Osteoblast (primary cell): Measurements from ENCODE around the gene TXLNB. TPM values are rescaled to one million over a fixed set of nuclear protein-coding genes. Genes with fewer than 3 reads are reported as not detected.

Experiments used
- DNase-seq: peaks from one replicate; pipeline ENCODE4 v3.0.0; 2011; ENCODE audit warnings: low spot score, mixed read lengths; ENCODE audit not compliant: insufficient read length; ENCODE audit errors: missing footprints
- H2AFZ ChIP-seq: 2 replicates; pipeline ENCODE4 v1.6.0; 2011; ENCODE audit warnings: mild to moderate bottlenecking, low read length
- H3K27ac ChIP-seq: 2 replicates; pipeline ENCODE4 v1.5.1; 2011; ENCODE audit warnings: mild to moderate bottlenecking, low read depth, low read length, moderate library complexity
- H3K27me3 ChIP-seq: 2 replicates; pipeline ENCODE4 v1.6.0; 2012; ENCODE audit warnings: mild to moderate bottlenecking, control low read depth, inconsistent platforms, low read length, moderate library complexity; ENCODE audit not compliant: insufficient read depth
- H3K36me3 ChIP-seq: 2 replicates; pipeline ENCODE4 v1.5.1; 2011; ENCODE audit warnings: mild to moderate bottlenecking, low read length, control low read depth, moderate library complexity; ENCODE audit not compliant: insufficient read depth
- H3K4me1 ChIP-seq: 2 replicates; pipeline ENCODE4 v1.5.1; 2011; ENCODE audit warnings: mild to moderate bottlenecking, low read length, control low read depth, moderate library complexity; ENCODE audit not compliant: insufficient read depth
- H3K4me2 ChIP-seq: 2 replicates; pipeline ENCODE4 v1.6.0; 2011; ENCODE audit warnings: mild to moderate bottlenecking, low read length; ENCODE audit not compliant: insufficient read depth
- H3K4me3 ChIP-seq: fragments of 200-600 bp; sonication (generic); 3 replicates; pipeline ENCODE4 v1.5.1; 2012; ENCODE audit warnings: mild to moderate bottlenecking, low read length, inconsistent platforms; ENCODE audit not compliant: insufficient read depth
- H3K79me2 ChIP-seq: 2 replicates; pipeline ENCODE4 v1.6.0; 2012; ENCODE audit warnings: mild to moderate bottlenecking, low read length, control low read depth, inconsistent platforms; ENCODE audit not compliant: insufficient read depth
- H3K9me3 ChIP-seq: 2 replicates; pipeline ENCODE4 v1.5.1; 2011; ENCODE audit warnings: low read depth, low read length, control low read depth
- H4K20me1 ChIP-seq: 2 replicates; pipeline ENCODE4 v1.6.0; 2012; ENCODE audit warnings: mild to moderate bottlenecking, low read length, control low read depth; ENCODE audit not compliant: insufficient read depth
- total RNA-seq: library from RNA; depleted of rRNA; stranded (reverse); fragments of >200 nt; gene quantifications from 2 replicates; pipeline ENCODE4 v1.2.3, GENCODE V29; 2012
- TF ChIP-seq, protein P1 (sequence below): IDR thresholded peaks from 2 replicates; pipeline ENCODE4 v1.5.1; 2011; ENCODE audit warnings: mild to moderate bottlenecking, low read depth, low read length, moderate library complexity; ENCODE audit errors: extremely low read depth

The TXLNB gene
- total RNA-seq, 1 donor = 1.8 TPM

DNA sequence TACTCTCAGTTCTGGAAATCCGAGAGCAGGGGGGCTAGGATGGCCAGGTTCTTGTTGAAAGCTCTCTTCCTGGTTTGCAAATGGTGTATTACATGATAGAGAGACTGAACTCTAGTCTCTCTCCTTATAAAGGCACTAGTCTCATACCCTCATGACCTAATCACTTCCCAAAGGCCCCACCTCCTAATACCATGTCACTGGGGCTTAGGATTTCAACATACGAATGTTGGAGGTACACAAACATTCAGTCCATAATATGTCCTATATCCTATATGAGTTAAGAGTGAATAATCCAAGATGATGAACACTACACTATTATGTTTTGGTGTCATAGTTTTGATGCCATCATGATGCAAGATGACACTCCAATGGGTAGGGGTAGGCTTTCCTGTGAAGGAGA, 20.0 kb upstream of the TXLNB start:
- Histone ChIP-seq H3K4me1 (peaks cover 14% of the 10 kb centered on the region), H3K4me3 (no peak overlapping the region), H3K9me3 (no peaks in the 10 kb centered on the region), H2AFZ (peak overlapping the region; percentile 13), H4K20me1 (no peaks in the 10 kb centered on the region), H3K36me3 (no peaks in the 10 kb centered on the region), H3K27ac (no peak overlapping the region), H3K4me2 (no peak overlapping the region), H3K27me3 (no peaks in the 10 kb centered on the region), H3K79me2 (no peaks in the 10 kb centered on the region)
- no peak for DNase-seq
- TF ChIP-seq, protein P1, sequence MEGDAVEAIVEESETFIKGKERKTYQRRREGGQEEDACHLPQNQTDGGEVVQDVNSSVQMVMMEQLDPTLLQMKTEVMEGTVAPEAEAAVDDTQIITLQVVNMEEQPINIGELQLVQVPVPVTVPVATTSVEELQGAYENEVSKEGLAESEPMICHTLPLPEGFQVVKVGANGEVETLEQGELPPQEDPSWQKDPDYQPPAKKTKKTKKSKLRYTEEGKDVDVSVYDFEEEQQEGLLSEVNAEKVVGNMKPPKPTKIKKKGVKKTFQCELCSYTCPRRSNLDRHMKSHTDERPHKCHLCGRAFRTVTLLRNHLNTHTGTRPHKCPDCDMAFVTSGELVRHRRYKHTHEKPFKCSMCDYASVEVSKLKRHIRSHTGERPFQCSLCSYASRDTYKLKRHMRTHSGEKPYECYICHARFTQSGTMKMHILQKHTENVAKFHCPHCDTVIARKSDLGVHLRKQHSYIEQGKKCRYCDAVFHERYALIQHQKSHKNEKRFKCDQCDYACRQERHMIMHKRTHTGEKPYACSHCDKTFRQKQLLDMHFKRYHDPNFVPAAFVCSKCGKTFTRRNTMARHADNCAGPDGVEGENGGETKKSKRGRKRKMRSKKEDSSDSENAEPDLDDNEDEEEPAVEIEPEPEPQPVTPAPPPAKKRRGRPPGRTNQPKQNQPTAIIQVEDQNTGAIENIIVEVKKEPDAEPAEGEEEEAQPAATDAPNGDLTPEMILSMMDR = no peak

DNA sequence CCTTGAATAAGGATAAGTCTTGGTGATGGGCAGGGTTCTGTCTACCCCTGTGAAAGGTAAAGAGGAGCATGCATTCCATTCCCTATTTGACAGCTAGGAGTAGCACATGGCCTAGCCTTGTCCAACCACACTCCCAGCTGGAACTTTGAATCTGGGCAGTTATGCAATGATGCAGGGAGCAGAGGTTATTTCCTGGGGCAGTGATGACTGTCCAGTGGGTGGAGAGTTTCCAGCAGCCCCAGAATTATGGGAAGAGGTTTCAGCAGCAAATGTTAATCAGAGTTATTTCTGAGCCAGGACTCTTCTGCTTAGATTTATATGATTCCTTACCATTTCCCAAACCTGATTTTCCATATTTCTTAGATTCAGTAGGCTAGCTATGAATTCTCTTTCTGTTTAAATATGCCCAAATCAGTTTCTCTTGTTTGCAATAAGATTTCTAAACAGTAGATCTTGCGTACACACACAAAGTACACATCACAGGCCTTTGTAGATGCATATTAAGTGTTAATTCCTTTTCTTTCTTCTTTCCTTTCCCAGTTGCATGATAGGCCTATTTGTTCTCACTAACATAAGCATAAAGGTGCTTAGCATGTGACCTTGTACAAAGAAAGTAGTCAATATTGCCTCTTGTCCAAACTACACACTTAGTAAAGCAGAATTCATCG, 17.3 kb upstream of the TXLNB start:
- Histone ChIP-seq H3K4me3 (no peak overlapping the region), H3K27me3 (no peaks in the 10 kb centered on the region), H3K9me3 (no peaks in the 10 kb centered on the region), H3K4me2 (no peak overlapping the region), H3K36me3 (no peaks in the 10 kb centered on the region), H3K79me2 (no peaks in the 10 kb centered on the region), H3K27ac (peak overlapping the region; percentile 2), H3K4me1 (peaks cover 14% of the 10 kb centered on the region), H4K20me1 (no peaks in the 10 kb centered on the region), H2AFZ (peak overlapping the region; percentile 65)
- peak; percentile 76 for DNase-seq
- TF ChIP-seq, protein P1 = no peak

DNA sequence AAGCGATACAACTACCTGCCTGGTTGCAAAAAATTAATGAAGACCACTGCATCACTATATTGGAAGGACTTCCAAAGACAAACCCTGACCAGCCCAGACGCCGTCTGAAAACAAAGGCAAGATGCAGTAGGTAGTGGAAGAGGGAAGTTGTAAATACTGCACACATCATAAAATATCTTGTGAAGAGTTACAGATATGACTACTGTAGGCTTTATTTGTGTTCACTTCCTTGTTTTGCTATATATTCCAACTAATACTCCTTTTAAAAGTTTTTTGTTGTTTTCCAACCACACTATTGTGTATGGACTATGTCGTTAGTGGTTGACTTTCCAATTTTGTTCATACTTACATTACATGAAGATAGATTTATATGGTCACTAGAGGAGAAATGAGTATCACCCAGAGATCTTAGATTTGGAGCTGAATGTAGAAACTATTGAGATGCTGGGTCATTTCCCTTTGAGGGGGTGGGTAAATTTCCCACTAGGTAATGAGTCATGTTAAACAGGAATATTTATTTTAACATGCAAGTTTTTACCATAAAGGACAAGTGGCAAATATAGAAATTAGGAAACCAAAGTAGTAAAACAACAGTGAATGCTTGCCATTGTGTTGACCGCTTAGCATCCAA, 16.6 kb upstream of the TXLNB start:
- H3K27ac ChIP-seq = peak overlapping the region; percentile 2
- no peak overlapping the region for H3K4me3 ChIP-seq

More for the DNA sequence above, 16.6 kb upstream of the TXLNB start:
- Histone ChIP-seq H3K9me3 (no peaks in the 10 kb centered on the region), H3K4me1 (peaks cover 14% of the 10 kb centered on the region), H3K36me3 (no peaks in the 10 kb centered on the region), H4K20me1 (no peaks in the 10 kb centered on the region), H3K79me2 (no peaks in the 10 kb centered on the region), H3K27me3 (no peaks in the 10 kb centered on the region), H2AFZ (peak overlapping the region; percentile 65), H3K4me2 (no peak overlapping the region)
- no peak for DNase-seq
- TF ChIP-seq, protein P1 = no peak
